GM23338 (cell line): ENCODE measurements around the gene DIRAS2. TPM values are rescaled to one million over a fixed set of nuclear protein-coding genes. Genes with fewer than 3 reads are reported as not detected.

ENCODE experiments used
- CREB1 ChIP-seq: fragments of 250-450 bp; sonication (Bioruptor Pico); IDR thresholded peaks from 2 replicates; pipeline ENCODE4 v1.5.0; 2020; ENCODE audit warnings: low read depth, mild to moderate bottlenecking, moderate library complexity
- CTCF ChIP-seq, 2 experiments: fragments of 200-600 bp in 1 of 2; sonication (generic) in 1 of 2; conservative IDR thresholded peaks; 2 replicates each; pipeline versions ENCODE4 v1.5.1 to v1.6.1; 2016 to 2017; ENCODE audit warnings: antibody characterized with exemption in 2 of 2, low read depth in 2 of 2, mild to moderate bottlenecking in 2 of 2, moderate library complexity in 1 of 2
- ETS1 ChIP-seq: IDR thresholded peaks from 2 replicates; pipeline ENCODE4 v1.6.1; 2016; ENCODE audit warnings: antibody characterized with exemption
- EZH2 ChIP-seq: fragments of 200-600 bp; sonication (generic); IDR thresholded peaks from one replicate; pipeline ENCODE4 v1.8.0; 2017; ENCODE audit warnings: antibody characterized with exemption, mild to moderate bottlenecking, low read depth; ENCODE audit not compliant: unreplicated experiment
- JUNB ChIP-seq: IDR thresholded peaks from one replicate; pipeline ENCODE4 v1.6.1; 2016; ENCODE audit warnings: antibody characterized with exemption; ENCODE audit not compliant: unreplicated experiment
- NANOG ChIP-seq: IDR thresholded peaks from 2 replicates; pipeline ENCODE4 v1.6.1; 2016; ENCODE audit warnings: antibody characterized with exemption, borderline replicate concordance
- STAT1 ChIP-seq: IDR thresholded peaks from one replicate; pipeline ENCODE4 v1.6.1; 2016; ENCODE audit warnings: antibody characterized with exemption; ENCODE audit not compliant: unreplicated experiment
- ZNF462 ChIP-seq: fragments of 250-450 bp; sonication (Bioruptor Pico); IDR thresholded peaks from 2 replicates; pipeline ENCODE4 v1.5.0; 2020; ENCODE audit warnings: mild to moderate bottlenecking, moderate library complexity
- polyA plus RNA-seq: library from polyadenylated mRNA; unstranded; fragments of >200 nt; fragmentation: Nextera tagmentation; extraction: Ambion mirVana; gene quantifications from 2 replicates; pipeline ENCODE4 v1.2.1, GENCODE V29; 2016
- total RNA-seq: library from RNA; depleted of rRNA; stranded (reverse); fragments of >200 nt; shearing (Covaris generic); gene quantifications from 2 replicates; pipeline ENCODE4 v1.2.3, GENCODE V29; 2014

Gene DIRAS2
- total and polyA plus RNA-seq, 2 experiments from 2014 or later, result 0.13 to 0.28 TPM

GRCh38 chr9:90647843-90648242 lies 5.2 kb upstream of the DIRAS2 start (continued):
- TF ChIP-seq ZNF462 (CRISPR knock-in tag) (no peak), NANOG (no peak), CREB1 (CRISPR knock-in tag) (no peak), CTCF (conservative IDR thresholded peaks at IDR 0.05; ENCODE audit: low read depth in 2 of 2) (no peak), JUNB (no peak), EZH2 (no peak), STAT1 (no peak), ETS1 (no peak)
